ENCODE results near the gene ITGBL1. TPM values are rescaled to one million over a fixed set of nuclear protein-coding genes. Genes with fewer than 3 reads are reported as not detected.

The ITGBL1 gene
- total RNA-seq, 1 experiment from 2014 or later: not detected

- no TSS peak for BruUV-seq (replicated peaks)
- Mint-ChIP-seq H3K4me1 (ENCODE audit: low read depth, unreplicated experiment) (no peaks in the 10 kb centered on the region), H3K36me3 (ENCODE audit: insufficient read depth, unreplicated experiment) (no peaks in the 10 kb centered on the region), H3K27me3 (ENCODE audit: insufficient read depth, unreplicated experiment) (peaks cover 17% of the 10 kb centered on the region), H3K4me3 (ENCODE audit: unreplicated experiment) (no peak overlapping the region), H3K9me3 (ENCODE audit: unreplicated experiment) (peaks cover 9% of the 10 kb centered on the region), H3K27ac (ENCODE audit: unreplicated experiment) (no peak overlapping the region)
- Histone ChIP-seq H3K9me3 (no peaks in the 10 kb centered on the region), H3K4me3 (ENCODE audit: low read depth, low read length) (no peak overlapping the region), H3K27me3 (replicated peaks; ENCODE audit: control insufficient read depth, insufficient read depth, low read length) (no peaks in the 10 kb centered on the region), H3K4me1 (no peaks in the 10 kb centered on the region), H3K36me3 (ENCODE audit: control insufficient read depth, insufficient read depth, low read length) (no peaks in the 10 kb centered on the region)
- no peak for DNase-seq
- no peak for TF ChIP-seq CTCF (IDR thresholded peaks at IDR 0.05; ENCODE audit: insufficient read depth in 1 of 2, low read depth in 1 of 2, low read length in 1 of 2, severe bottlenecking in 1 of 2, unreplicated experiment in 1 of 2)
- intact Hi-C loops (cut with micrococcal nuclease; ENCODE audit: unreplicated experiment): no loop called here
- ChIA-PET POLR2A (no interaction called here), CTCF (no interaction called here)
Measured at GRCh38 chr13:101425623-101426022, 26.9 kb upstream of the ITGBL1 start.

- no peak for TF ChIP-seq CTCF (IDR thresholded peaks at IDR 0.05; ENCODE audit: insufficient read depth in 1 of 2, low read depth in 1 of 2, low read length in 1 of 2, severe bottlenecking in 1 of 2, unreplicated experiment in 1 of 2)
- no peaks in the 10 kb centered on the region for H3K27me3 ChIP-seq (replicated peaks; ENCODE audit: control insufficient read depth, insufficient read depth, low read length)
- H3K9me3 Mint-ChIP-seq (ENCODE audit: unreplicated experiment): peaks cover 9% of the 10 kb centered on the region
- no peaks in the 10 kb centered on the region for H3K36me3 ChIP-seq (ENCODE audit: control insufficient read depth, insufficient read depth, low read length)
- intact Hi-C loops (cut with micrococcal nuclease; ENCODE audit: unreplicated experiment): no loop called here
- H3K36me3 Mint-ChIP-seq (ENCODE audit: insufficient read depth, unreplicated experiment): no peaks in the 10 kb centered on the region
- ChIA-PET POLR2A (no interaction called here), CTCF (no interaction called here)
- BruUV-seq (replicated peaks): no TSS peak
- H3K4me1 ChIP-seq: no peaks in the 10 kb centered on the region
- H3K27me3 Mint-ChIP-seq (ENCODE audit: insufficient read depth, unreplicated experiment): peaks cover 17% of the 10 kb centered on the region
- no peaks in the 10 kb centered on the region for H3K4me1 Mint-ChIP-seq (ENCODE audit: low read depth, unreplicated experiment)
- no peaks in the 10 kb centered on the region for H3K9me3 ChIP-seq
- H3K4me3 Mint-ChIP-seq (ENCODE audit: unreplicated experiment): no peak overlapping the region
- no peak overlapping the region for H3K27ac Mint-ChIP-seq (ENCODE audit: unreplicated experiment)
- H3K4me3 ChIP-seq (ENCODE audit: low read depth, low read length): no peak overlapping the region
- DNase-seq: no peak
Measured at GRCh38 chr13:101429733-101430132, 22.7 kb upstream of the ITGBL1 start.

- no peak for TF ChIP-seq CTCF (IDR thresholded peaks at IDR 0.05; ENCODE audit: insufficient read depth in 1 of 2, low read depth in 1 of 2, low read length in 1 of 2, severe bottlenecking in 1 of 2, unreplicated experiment in 1 of 2)
Measured at GRCh38 chr13:101433895-101434294, 18.6 kb upstream of the ITGBL1 start.

More at GRCh38 chr13:101433895-101434294, 18.6 kb upstream of the ITGBL1 start:
- no peaks in the 10 kb centered on the region for H3K36me3 Mint-ChIP-seq (ENCODE audit: insufficient read depth, unreplicated experiment)
- CTCF ChIA-PET: no interaction called here
- Histone ChIP-seq H3K4me1 (no peaks in the 10 kb centered on the region), H3K4me3 (ENCODE audit: low read depth, low read length) (no peak overlapping the region), H3K27me3 (replicated peaks; ENCODE audit: control insufficient read depth, insufficient read depth, low read length) (no peaks in the 10 kb centered on the region), H3K9me3 (no peaks in the 10 kb centered on the region), H3K36me3 (ENCODE audit: control insufficient read depth, insufficient read depth, low read length) (no peaks in the 10 kb centered on the region)
- H3K27ac Mint-ChIP-seq (ENCODE audit: unreplicated experiment): no peak overlapping the region
- BruUV-seq (replicated peaks): no TSS peak
- POLR2A ChIA-PET: no interaction called here
- H3K4me1 Mint-ChIP-seq (ENCODE audit: low read depth, unreplicated experiment): no peaks in the 10 kb centered on the region
- peaks cover 8% of the 10 kb centered on the region for H3K27me3 Mint-ChIP-seq (ENCODE audit: insufficient read depth, unreplicated experiment)
- intact Hi-C loops (cut with micrococcal nuclease; ENCODE audit: unreplicated experiment): no loop called here
- no peaks in the 10 kb centered on the region for H3K9me3 Mint-ChIP-seq (ENCODE audit: unreplicated experiment)
- no peak overlapping the region for H3K4me3 Mint-ChIP-seq (ENCODE audit: unreplicated experiment)
- no peak for DNase-seq

All from Caco-2 (cell line).